NCI-H345 (cell line): ENCODE data around the gene USP27X.
A peak's percentile ranks its signal among the peaks of the same experiment; 100 is the strongest.

ENCODE experiments used
- DNase-seq: peaks from one replicate; lab custom pipeline; 2025; lab: John Stamatoyannopoulos, UW

Gene USP27X

GRCh38 chrX:49884290-49884862 lies 5.1 kb downstream of the USP27X start:
- DNase-seq: peak; percentile 48

- no peak for DNase-seq
Observed at GRCh38 chrX:49892542-49892941, 13.3 kb downstream of the USP27X start.

GRCh38 chrX:49896951-49897350 lies 17.7 kb downstream of the USP27X start:
- DNase-seq: no peak

GRCh38 chrX:49901048-49901447 lies 21.8 kb downstream of the USP27X start:
- no peak for DNase-seq

- peak; percentile 27 for DNase-seq
Observed at GRCh38 chrX:49910344-49910743, 31.1 kb downstream of the USP27X start.

- DNase-seq: no peak
Observed at GRCh38 chrX:49912086-49912485, 32.8 kb downstream of the USP27X start.

GRCh38 chrX:49912861-49913260 lies 33.6 kb downstream of the USP27X start:
- no peak for DNase-seq

GRCh38 chrX:49915361-49916222 lies 36.3 kb downstream of the USP27X start:
- DNase-seq: peak; percentile 53

GRCh38 chrX:49919617-49920016 lies 40.3 kb downstream of the USP27X start:
- peak; percentile 33 for DNase-seq

GRCh38 chrX:49921109-49921508 lies 41.8 kb downstream of the USP27X start:
- no peak for DNase-seq

GRCh38 chrX:49922291-49923241 lies 43.3 kb downstream of the USP27X start, which contains the start of gene CLCN5:
CLCN5 (plus strand) TSS chrX:49922596; CDS start chrX:49925299, 2,703 bp downstream.
- DNase-seq: peak; percentile 96

GRCh38 chrX:49925176-49925575 lies 45.9 kb downstream of the USP27X start:
- DNase-seq: no peak

GRCh38 chrX:49930039-49930438 lies 50.8 kb downstream of the USP27X start:
- DNase-seq: no peak
